H1 (cell line): ENCODE measurements around the gene IRAK1BP1. TPM values are rescaled to one million over a fixed set of nuclear protein-coding genes. Genes with fewer than 3 reads are reported as not detected.

Source experiments
- polyA plus RNA-seq, 7 experiments: library from polyadenylated mRNA; depleted of rRNA in 3 of 7; stranded (reverse) in 5 of 7; unstranded in 2 of 7; fragments of >200 nt in 5 of 7; fragments of 200-250 nt in 2 of 7; gene quantifications; 1 replicate in 5 of 7; 2 replicates in 1 of 7; 4 replicates in 1 of 7; pipeline versions ENCODE4 v1.2.1 to v1.2.3, GENCODE V29; 2011 to 2013; ENCODE audit warnings: missing spikeins in 2 of 7, mixed read lengths in 2 of 7
- total RNA-seq: library from RNA; stranded (reverse); fragmentation: NEBNext Ultra II Directional; extraction: Animal tissue kit (Norgen Biotek cat#: 25700); gene quantifications from 2 replicates; pipeline ENCODE4 v1.2.1, GENCODE V29; 2021
- TF ChIP-seq, protein P1 (sequence below): IDR thresholded peaks from 2 replicates; pipeline ENCODE4 v1.6.1; 2012; ENCODE audit warnings: inconsistent platforms

Gene IRAK1BP1
- total and polyA plus RNA-seq, 2 of the 8 experiments (the other 6 are each of a cell fraction or from before 2014, with no cell fraction given), result 3.7 to 4.7 TPM

- TF ChIP-seq, protein P1, sequence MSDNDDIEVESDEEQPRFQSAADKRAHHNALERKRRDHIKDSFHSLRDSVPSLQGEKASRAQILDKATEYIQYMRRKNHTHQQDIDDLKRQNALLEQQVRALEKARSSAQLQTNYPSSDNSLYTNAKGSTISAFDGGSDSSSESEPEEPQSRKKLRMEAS, result no peak
- TF ChIP-seq, all 59 proteins: peak for 0
Observed at GRCh38 chr6:78829407-78829806, 37.9 kb upstream of the IRAK1BP1 start (continued).
